Panc1 (cell line): ENCODE data around the gene ELF3.

Source experiments
- CTCF ChIP-seq: fragments of 450-650 bp; IDR thresholded peaks from 2 replicates; pipeline ENCODE4 v1.5.1; 2017; ENCODE audit warnings: mild to moderate bottlenecking
- POLR2AphosphoS5 ChIP-seq: IDR thresholded peaks from 2 replicates; pipeline ENCODE4 v1.6.1; 2012; ENCODE audit warnings: mild to moderate bottlenecking, low read depth, low read length, moderate library complexity
- REST ChIP-seq, 2 experiments: IDR thresholded peaks; 2 replicates each; pipeline ENCODE4 v1.6.1; 2011 to 2012; ENCODE audit warnings: low read depth in 2 of 2, control low read depth in 1 of 2, low read length in 1 of 2, mild to moderate bottlenecking in 1 of 2, moderate library complexity in 1 of 2; ENCODE audit not compliant: insufficient read depth in 1 of 2
- SIN3A ChIP-seq: IDR thresholded peaks from 2 replicates; pipeline ENCODE4 v1.6.1; 2012; ENCODE audit warnings: low read depth, mild to moderate bottlenecking, low read length, moderate library complexity, borderline replicate concordance; ENCODE audit not compliant: insufficient read depth

- TF ChIP-seq CTCF (no peak), POLR2AphosphoS5 (no peak), REST (IDR thresholded peaks at IDR 0.05; ENCODE audit: insufficient read depth in 1 of 2, low read depth in 2 of 2, low read length in 1 of 2) (no peak), SIN3A (no peak)
Measured at GRCh38 chr1:202029727-202030126, 19.3 kb downstream of the ELF3 start.
